Lower lobe of right lung (tissue), 2 donors: ENCODE results near the gene C1orf87. TPM values are rescaled to one million over a fixed set of nuclear protein-coding genes. Genes with fewer than 3 reads are reported as not detected.

Experiments used
- ATAC-seq, 2 donors: fragments of 200-7000 bp; cut with Tn5 transposase; one replicate each; pipeline ENCODE4 v1.9.1; 2020 to 2022; ENCODE audit warnings: mild to moderate bottlenecking in 2 of 2, moderate library complexity in 2 of 2
- DNase-seq: peaks from one replicate; pipeline ENCODE4 v3.0.0-alpha.2; 2020
- H3K27ac ChIP-seq: fragments of 200-600 bp; one replicate; pipeline ENCODE4 v1.8.0; 2022
- H3K27me3 ChIP-seq: fragments of 200-600 bp; one replicate; pipeline ENCODE4 v1.8.0; 2022; ENCODE audit warnings: low read depth
- H3K36me3 ChIP-seq: fragments of 200-600 bp; one replicate; pipeline ENCODE4 v1.8.0; 2022; ENCODE audit warnings: mild to moderate bottlenecking
- H3K4me1 ChIP-seq: fragments of 200-600 bp; one replicate; pipeline ENCODE4 v1.8.0; 2022
- H3K4me3 ChIP-seq: fragments of 200-600 bp; one replicate; pipeline ENCODE4 v1.8.0; 2022; ENCODE audit warnings: mild to moderate bottlenecking
- H3K9me3 ChIP-seq: fragments of 200-600 bp; one replicate; pipeline ENCODE4 v1.8.0; 2022
- CTCF ChIP-seq: fragments of 200-600 bp; IDR thresholded peaks from one replicate; pipeline ENCODE4 v1.8.0; 2022; ENCODE audit warnings: antibody characterized with exemption, mild to moderate bottlenecking
- intact Hi-C: fragments of 100-400 bp; cut with DNase I; formaldehyde crosslinking; loops from one replicate; pipeline ENCODE4 v1.11.0; 2022
- total RNA-seq: library from RNA; stranded (reverse); fragmentation: NEBNext Ultra II Directional; extraction: Animal tissue kit (Norgen Biotek cat#: 25700); gene quantifications from one replicate; pipeline ENCODE4 v1.2.1, GENCODE V29; 2021
- donor health status: DM: no; HTN: yes; CAD: no; lungs with severe emphysema.

Gene C1orf87
- total RNA-seq, 1 donor from 2014 or later, result 7.4 TPM

DNA sequence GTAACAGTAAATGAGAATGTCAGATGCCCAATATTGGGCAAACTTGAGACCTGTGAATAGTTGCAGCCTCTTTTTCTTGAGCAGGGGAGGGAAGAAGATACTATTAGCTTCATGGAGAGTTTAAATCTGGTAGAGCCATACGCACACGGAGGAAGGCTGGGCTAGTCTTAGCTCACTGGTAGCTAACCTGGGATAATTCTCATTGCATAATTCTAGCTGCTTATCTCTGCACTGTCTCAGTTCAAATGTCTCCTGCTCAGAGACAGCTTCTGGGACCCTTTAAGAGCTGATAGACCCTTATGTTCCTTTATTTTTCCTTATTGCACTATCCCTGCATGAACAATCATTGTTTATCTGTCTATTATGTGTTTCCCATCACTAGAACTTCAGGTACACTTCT, 8.4 kb downstream of the C1orf87 start:
- H3K36me3 ChIP-seq, result no peaks in the 10 kb centered on the region
- intact Hi-C loops, result no loop called here
- H3K4me3 ChIP-seq, result no peak overlapping the region
- no peak for ATAC-seq
- TF ChIP-seq CTCF, result no peak
- DNase-seq, result no peak
- H3K4me1 ChIP-seq, result no peaks in the 10 kb centered on the region
- H3K9me3 ChIP-seq, result no peaks in the 10 kb centered on the region
- H3K27me3 ChIP-seq, result no peaks in the 10 kb centered on the region
- H3K27ac ChIP-seq, result no peak overlapping the region

GRCh38 chr1:60063561-60063960, 10.0 kb downstream of the C1orf87 start:
- Histone ChIP-seq H3K4me1 (no peaks in the 10 kb centered on the region), H3K9me3 (no peaks in the 10 kb centered on the region), H3K4me3 (no peak overlapping the region), H3K27me3 (no peaks in the 10 kb centered on the region), H3K27ac (no peak overlapping the region), H3K36me3 (no peaks in the 10 kb centered on the region)
- intact Hi-C loops, result no loop called here
- DNase-seq, result no peak
- no peak for ATAC-seq
- no peak for TF ChIP-seq CTCF

DNA sequence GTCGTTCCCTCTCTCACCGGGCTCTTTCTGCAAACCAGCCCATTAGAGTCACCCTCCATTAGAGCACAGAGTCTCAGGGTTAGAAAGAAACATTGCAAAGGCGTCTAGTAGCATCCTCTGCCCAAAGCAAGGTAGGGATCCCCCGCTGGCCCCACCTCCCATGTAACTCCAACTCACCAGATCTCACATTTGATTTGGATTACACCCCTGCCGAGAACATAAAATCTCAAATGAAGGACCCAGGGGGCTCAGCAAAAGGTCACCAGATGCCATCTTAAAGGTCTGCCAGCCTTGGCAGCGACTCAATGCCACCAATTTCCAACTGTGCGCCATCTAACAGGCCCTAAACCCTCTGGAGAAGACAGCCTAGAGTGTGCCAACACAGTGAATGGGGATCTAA, 14.1 kb downstream of the C1orf87 start:
- H3K4me1 ChIP-seq, result no peaks in the 10 kb centered on the region
- H3K27ac ChIP-seq, result no peak overlapping the region
- no peak overlapping the region for H3K4me3 ChIP-seq
- H3K27me3 ChIP-seq, result no peaks in the 10 kb centered on the region
- DNase-seq, result no peak
- ATAC-seq, result no peak
- no peaks in the 10 kb centered on the region for H3K9me3 ChIP-seq
- intact Hi-C loops, result no loop called here
- no peaks in the 10 kb centered on the region for H3K36me3 ChIP-seq
- TF ChIP-seq CTCF, result no peak

DNA sequence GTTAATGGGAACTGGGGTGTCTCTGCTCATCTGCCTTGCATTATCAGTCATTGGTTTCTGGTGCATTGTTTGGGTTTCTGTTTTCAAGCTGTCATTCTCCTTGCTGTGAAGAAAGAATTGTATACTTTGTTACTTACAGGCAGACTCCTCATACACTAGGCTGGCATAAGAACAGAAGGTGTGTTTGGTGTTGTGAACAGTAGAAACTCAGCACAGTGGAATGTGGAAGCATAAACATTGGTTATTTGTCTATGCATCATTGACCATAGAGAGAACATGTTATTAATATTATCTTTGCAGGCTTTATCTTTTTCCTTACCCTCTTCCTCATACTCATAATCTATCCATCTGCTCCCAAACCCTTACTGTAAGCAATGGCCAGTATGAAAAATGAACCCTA, 18.2 kb downstream of the C1orf87 start:
- DNase-seq, result no peak
- Histone ChIP-seq H3K27ac (no peak overlapping the region), H3K9me3 (no peaks in the 10 kb centered on the region), H3K4me3 (no peak overlapping the region), H3K4me1 (no peaks in the 10 kb centered on the region), H3K27me3 (no peaks in the 10 kb centered on the region), H3K36me3 (no peaks in the 10 kb centered on the region)
- TF ChIP-seq CTCF, result no peak
- ATAC-seq, result no peak
- intact Hi-C loops, result no loop called here

DNA sequence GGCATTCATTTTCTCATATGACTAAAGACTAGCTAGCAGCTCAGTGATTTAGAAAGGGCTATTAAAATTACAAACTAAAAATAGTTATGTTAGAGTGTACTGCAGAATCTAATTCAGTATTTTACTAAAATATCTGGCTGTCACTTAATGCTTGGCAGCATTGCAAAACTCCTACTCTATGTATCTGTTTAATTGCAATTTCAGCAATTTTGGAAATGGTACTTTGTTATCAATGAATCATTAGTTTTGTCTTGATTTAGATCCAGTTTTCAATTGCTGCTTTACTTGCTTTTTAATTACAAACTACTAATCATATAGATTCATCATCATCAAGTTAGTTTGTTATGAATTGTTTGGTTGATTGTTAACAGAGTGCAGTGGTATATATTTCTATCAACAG, 19.2 kb downstream of the C1orf87 start:
- H3K9me3 ChIP-seq, result peaks cover 4% of the 10 kb centered on the region
- DNase-seq (no peak), ATAC-seq (no peak)
- H3K27me3 ChIP-seq, result no peaks in the 10 kb centered on the region
- no peaks in the 10 kb centered on the region for H3K36me3 ChIP-seq
- intact Hi-C loops, result no loop called here
- no peak for TF ChIP-seq CTCF
- H3K4me3 ChIP-seq, result no peak overlapping the region
- H3K4me1 ChIP-seq, result no peaks in the 10 kb centered on the region
- H3K27ac ChIP-seq, result no peak overlapping the region

DNA sequence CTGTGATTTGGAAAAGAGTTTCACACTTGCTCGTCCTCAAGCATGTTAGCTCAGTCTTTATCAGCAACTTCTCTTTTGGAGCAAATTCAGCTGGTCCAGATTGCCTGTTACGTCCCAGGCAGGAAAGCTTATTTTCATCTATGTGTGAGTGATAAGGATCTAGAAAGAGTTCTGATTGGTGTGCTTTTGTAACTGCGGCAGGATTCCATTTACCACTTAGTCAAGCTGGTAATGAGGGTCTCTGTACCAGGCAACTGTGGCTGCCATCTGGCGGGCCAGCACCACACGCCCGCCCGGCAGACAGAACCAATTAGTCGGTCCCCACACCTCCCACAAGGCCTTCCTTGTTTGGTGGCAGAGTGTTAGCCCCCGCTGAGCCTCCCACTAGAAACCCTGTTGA, 21.0 kb downstream of the C1orf87 start:
- no peak for TF ChIP-seq CTCF
- Histone ChIP-seq H3K27ac (no peak overlapping the region), H3K9me3 (peaks cover 8% of the 10 kb centered on the region), H3K4me1 (no peaks in the 10 kb centered on the region), H3K36me3 (no peaks in the 10 kb centered on the region), H3K4me3 (no peak overlapping the region), H3K27me3 (no peaks in the 10 kb centered on the region)
- no peak for DNase-seq
- intact Hi-C loops, result no loop called here
- no peak for ATAC-seq
